ENCODE data around the gene CEACAM7.

The CEACAM7 gene

GRCh38 chr19:41688098-41688497 is at the start of gene CEACAM7:
CEACAM7 (minus strand) TSS chr19:41688270; CDS start chr19:41688165, 105 bp downstream.
- TF ChIP-seq CTCF (IDR thresholded peaks at IDR 0.05; ENCODE audit: low read depth, low read length): no peak
- H3K4me3 ChIP-seq (replicated peaks in 1 of 2; ENCODE audit: low read depth in 2 of 2, low read length in 2 of 2): no peak within 1 kb of the TSS
- DNase-seq (ENCODE audit: low read depth in 2 of 2): no peak

- DNase-seq (ENCODE audit: low read depth in 2 of 2): no peak
- no peak overlapping the region for H3K4me3 ChIP-seq (replicated peaks in 1 of 2; ENCODE audit: low read depth in 2 of 2, low read length in 2 of 2)
- no peak for TF ChIP-seq CTCF (IDR thresholded peaks at IDR 0.05; ENCODE audit: low read depth, low read length)
Observed at GRCh38 chr19:41735071-41735600, 47.1 kb upstream of the CEACAM7 start.

GRCh38 chr19:41734585-41734984 is 46.5 kb upstream of the CEACAM7 start:
- no peak overlapping the region for H3K4me3 ChIP-seq (replicated peaks in 1 of 2; ENCODE audit: low read depth in 2 of 2, low read length in 2 of 2)
- TF ChIP-seq CTCF (IDR thresholded peaks at IDR 0.05; ENCODE audit: low read depth, low read length): no peak
- DNase-seq (ENCODE audit: low read depth in 2 of 2): no peak

GRCh38 chr19:41734156-41734555 is 46.1 kb upstream of the CEACAM7 start:
- H3K4me3 ChIP-seq (replicated peaks in 1 of 2; ENCODE audit: low read depth in 2 of 2, low read length in 2 of 2): no peak overlapping the region
- no peak for DNase-seq (ENCODE audit: low read depth in 2 of 2)
- TF ChIP-seq CTCF (IDR thresholded peaks at IDR 0.05; ENCODE audit: low read depth, low read length): no peak

- H3K4me3 ChIP-seq (replicated peaks in 1 of 2; ENCODE audit: low read depth in 2 of 2, low read length in 2 of 2): no peak overlapping the region
- no peak for TF ChIP-seq CTCF (IDR thresholded peaks at IDR 0.05; ENCODE audit: low read depth, low read length)
- no peak for DNase-seq (ENCODE audit: low read depth in 2 of 2)
Observed at GRCh38 chr19:41726493-41726892, 38.4 kb upstream of the CEACAM7 start.

- DNase-seq (ENCODE audit: low read depth in 2 of 2): no peak
- no peak for TF ChIP-seq CTCF (IDR thresholded peaks at IDR 0.05; ENCODE audit: low read depth, low read length)
- no peak overlapping the region for H3K4me3 ChIP-seq (replicated peaks in 1 of 2; ENCODE audit: low read depth in 2 of 2, low read length in 2 of 2)
Observed at GRCh38 chr19:41720103-41720502, 32.0 kb upstream of the CEACAM7 start.

- no peak for TF ChIP-seq CTCF (IDR thresholded peaks at IDR 0.05; ENCODE audit: low read depth, low read length)
- DNase-seq (ENCODE audit: low read depth in 2 of 2): no peak
- H3K4me3 ChIP-seq (replicated peaks in 1 of 2; ENCODE audit: low read depth in 2 of 2, low read length in 2 of 2): no peak overlapping the region
Observed at GRCh38 chr19:41718761-41719160, 30.7 kb upstream of the CEACAM7 start.
